K562 (cell line): ENCODE measurements around the gene ALCAM. TPM values are rescaled to one million over a fixed set of nuclear protein-coding genes. Genes with fewer than 3 reads are reported as not detected.

ENCODE experiments used
- ATAC-seq: fragments of 200-7000 bp; cut with Tn5 transposase; 3 replicates; pipeline ENCODE4 v1.9.1; 2020; ENCODE audit warnings: moderate library complexity
- BruUV-seq: library from RNA; stranded (reverse); fragments of 400-500 nt; replicated peaks from 2 replicates; lab custom pipeline; 2021; lab: Mats Ljungman, UMichigan
- CTCF ChIA-PET: fragments of 300-600 bp; formaldehyde crosslinking; extraction: SDS; loops from one replicate; lab custom pipeline; 2021; ENCODE audit warnings: low intra/inter-chr PET ratio; lab: Yijun Ruan, JAX
- POLR2A ChIA-PET: fragments of 300-600, 350-650 bp; sonication (Branson Sonifier 250); formaldehyde crosslinking; extraction: SDS; loops from one replicate; lab custom pipeline; 2021; ENCODE audit warnings: antibody characterized with exemption, inconsistent platforms; lab: Yijun Ruan, JAX
- DNase-seq, 4 experiments: peaks; one replicate each; pipeline versions ENCODE4 v3.0.0 to v3.0.0-alpha.2; 2011 to 2018; ENCODE audit warnings: low spot score in 3 of 4, mixed read lengths in 3 of 4; ENCODE audit errors: extremely low read depth in 1 of 4
- FAIRE-seq: peaks from 2 replicates; lab custom pipeline; 2011; peaks lifted over from hg19 to GRCh38; lab: Jason Lieb, UNC
- H2AFZ ChIP-seq: 2 replicates; pipeline ENCODE4 v1.6.0; 2011; ENCODE audit warnings: low read depth, low read length, control low read depth, inconsistent platforms
- H3K27ac ChIP-seq: fragments of 200-600 bp; 3 replicates; pipeline ENCODE4 v1.8.0; 2011; ENCODE audit warnings: low read depth, mild to moderate bottlenecking, control low read depth, inconsistent platforms, low read length, moderate library complexity, mixed read lengths; ENCODE audit errors: extremely low read depth
- H3K27me3 ChIP-seq, 2 experiments: fragments of 300-600 bp in 1 of 2; 2 replicates in 1 of 2; 3 replicates in 1 of 2; pipeline versions ENCODE4 v1.6.0 to v1.8.0; 2011; ENCODE audit warnings: inconsistent platforms in 2 of 2, low read length in 2 of 2, mild to moderate bottlenecking in 1 of 2, mixed read lengths in 1 of 2, moderate library complexity in 1 of 2; ENCODE audit not compliant: control insufficient read depth in 2 of 2, insufficient read depth in 2 of 2
- H3K36me3 ChIP-seq: fragments of 300-600 bp; 3 replicates; pipeline ENCODE4 v1.8.0; 2011; ENCODE audit warnings: mild to moderate bottlenecking, low read length, inconsistent platforms; ENCODE audit not compliant: control insufficient read depth, insufficient read depth
- H3K4me1 ChIP-seq, 2 experiments: fragments of 200-600 bp in 1 of 2; replicated peaks in 1 of 2; 2 replicates in 1 of 2; 3 replicates in 1 of 2; pipeline versions ENCODE4 v1.5.1 to v1.8.0; 2011; ENCODE audit warnings: inconsistent platforms in 2 of 2, low read length in 2 of 2, mild to moderate bottlenecking in 1 of 2, mixed read lengths in 1 of 2, moderate library complexity in 1 of 2; ENCODE audit not compliant: control insufficient read depth in 2 of 2, insufficient read depth in 2 of 2
- H3K4me2 ChIP-seq: 2 replicates; pipeline ENCODE4 v1.6.1; 2011; ENCODE audit warnings: low read length, control low read depth, inconsistent platforms, mixed read lengths; ENCODE audit not compliant: insufficient read depth
- H3K4me3 ChIP-seq: fragments of 200-600 bp; sonication (generic), shearing (Covaris generic); 2 replicates; pipeline ENCODE4 v1.5.1; 2016; ENCODE audit warnings: control low read depth, inconsistent platforms
- H3K79me2 ChIP-seq: fragments of 200-600 bp; 3 replicates; pipeline ENCODE4 v1.8.0; 2011; ENCODE audit warnings: low read length, inconsistent platforms; ENCODE audit not compliant: control insufficient read depth, insufficient read depth
- H3K9ac ChIP-seq, 2 experiments: 2 replicates each; pipeline versions ENCODE4 v1.6.0 to v1.6.1; 2011; ENCODE audit warnings: low read depth in 2 of 2, low read length in 2 of 2, control low read depth in 1 of 2, inconsistent platforms in 1 of 2, mild to moderate bottlenecking in 1 of 2, mixed read lengths in 1 of 2; ENCODE audit not compliant: insufficient read depth in 1 of 2
- H3K9me1 ChIP-seq: one replicate; pipeline ENCODE4 v1.6.0; 2011; ENCODE audit warnings: inconsistent platforms, mild to moderate bottlenecking, low read length, moderate library complexity; ENCODE audit not compliant: control insufficient read depth, insufficient read depth
- H3K9me3 ChIP-seq: replicated peaks from 2 replicates; pipeline ENCODE4 v1.5.1; 2011; ENCODE audit warnings: low read depth, low read length, inconsistent platforms; ENCODE audit not compliant: control insufficient read depth, insufficient read depth
- H4K20me1 ChIP-seq: replicated peaks from 2 replicates; pipeline ENCODE4 v1.6.1; 2011; ENCODE audit warnings: low read length, inconsistent platforms, mixed read lengths; ENCODE audit not compliant: control insufficient read depth, insufficient read depth
- FIP1L1 ChIP-seq: fragments of 200-400 bp; formaldehyde crosslinking; IDR thresholded peaks from 2 replicates; pipeline ENCODE4 v1.6.1; 2018; ENCODE audit warnings: mild to moderate bottlenecking, low read depth, low read length; ENCODE audit not compliant: poor library complexity, severe bottlenecking
- GABPB2 ChIP-seq: fragments of 250-450 bp; sonication (Bioruptor Pico); conservative IDR thresholded peaks from 2 replicates; pipeline ENCODE4 v1.5.1; 2021; ENCODE audit warnings: mild to moderate bottlenecking
- SAFB ChIP-seq: fragments of 200-400 bp; formaldehyde crosslinking; IDR thresholded peaks from 2 replicates; pipeline ENCODE4 v1.6.1; 2017; ENCODE audit warnings: low read depth, low read length, borderline replicate concordance
- TAL1 ChIP-seq: fragments of 450-650 bp; IDR thresholded peaks from 2 replicates; pipeline ENCODE4 v1.6.1; 2016; ENCODE audit warnings: mild to moderate bottlenecking
- TARDBP ChIP-seq: fragments of 450-650 bp; IDR thresholded peaks from 2 replicates; pipeline ENCODE4 v1.6.1; 2016
- WGBS: fragments of 100-300 bp; shearing (Covaris generic); methylation state at CpG from one replicate; pipeline ENCODE4 v1.1.6; 2016; ENCODE audit warnings: low coverage, mixed read lengths; ENCODE audit not compliant: insufficient coverage; ENCODE audit errors: missing lambda C conversion rate; 5-methylcytosine and 5-hydroxymethylcytosine counted together
- in situ Hi-C: fragments of 300-500 bp; cut with MboI; formaldehyde crosslinking; loops from 4 replicates; pipeline ENCODE4 v1.15.0; 2018; ENCODE audit warnings: inconsistent platforms, mixed read lengths
- intact Hi-C: fragments of 100-400 bp; cut with micrococcal nuclease; formaldehyde crosslinking; loops from 2 replicates; pipeline ENCODE4 v1.14.2; 2022
- polyA plus RNA-seq, 8 experiments: library from polyadenylated mRNA; depleted of rRNA in 4 of 8; stranded (reverse) in 5 of 8; unstranded in 3 of 8; fragments of >200 nt; fragmentation: Nextera tagmentation in 2 of 8; fragmentation: Illumina TruSeq in 1 of 8; extraction: Ambion mirVana in 2 of 8; extraction: Trizol in 1 of 8; gene quantifications; 2 replicates each; pipeline versions ENCODE4 v1.2.1 to v1.2.3, GENCODE V29; 2011 to 2014; ENCODE audit warnings: inconsistent platforms in 1 of 8, missing spikeins in 1 of 8
- total RNA-seq, 7 experiments: library from RNA; depleted of rRNA in 6 of 7; stranded (reverse); fragments of >200 nt in 6 of 7; fragmentation: Illumina TruSeq in 2 of 7; extraction: Trizol in 2 of 7; gene quantifications; 2 replicates each; pipeline versions ENCODE4 v1.2.1 to v1.2.3, GENCODE V29; 2011 to 2021; ENCODE audit warnings: low replicate concordance in 1 of 7
- TF ChIP-seq, protein P1 (sequence below): fragments of 250-450 bp; sonication (Bioruptor Pico); IDR thresholded peaks from 2 replicates; pipeline ENCODE4 v1.4.0; 2020; ENCODE audit warnings: mild to moderate bottlenecking
- TF ChIP-seq, protein P2 (sequence below): fragments of 450-650 bp; IDR thresholded peaks from 2 replicates; pipeline ENCODE4 v1.6.1; 2014; ENCODE audit warnings: low read depth, mild to moderate bottlenecking, moderate library complexity, borderline replicate concordance

ALCAM gene
- total and polyA plus RNA-seq, 9 of the 15 experiments (the other 6 are each of a cell fraction or from before 2014, with no cell fraction given) = 0.03 to 0.98 (median 0.14) TPM; not detected in 1

- no TSS peak for BruUV-seq
- Histone ChIP-seq H3K9me3 (no peaks in the 10 kb centered on the region), H3K4me2 (no peak overlapping the region), H3K27me3 (no peaks in the 10 kb centered on the region), H3K4me1 (no peaks in the 10 kb centered on the region), H2AFZ (no peak overlapping the region), H4K20me1 (no peaks in the 10 kb centered on the region), H3K4me3 (no peak overlapping the region), H3K27ac (no peak overlapping the region), H3K36me3 (no peaks in the 10 kb centered on the region), H3K9ac (no peak overlapping the region), H3K79me2 (no peaks in the 10 kb centered on the region), H3K9me1 (no peaks in the 10 kb centered on the region)
- intact Hi-C loops = no loop called here
- DNase-seq (no peak), ATAC-seq (no peak), FAIRE-seq (no peak)
- CTCF ChIA-PET = no interaction called here
- in situ Hi-C loops = no loop called here
- POLR2A ChIA-PET = no interaction called here
- 0% methylated on average over 4 of the region's 4 CpGs for WGBS
- TF ChIP-seq, protein P1, sequence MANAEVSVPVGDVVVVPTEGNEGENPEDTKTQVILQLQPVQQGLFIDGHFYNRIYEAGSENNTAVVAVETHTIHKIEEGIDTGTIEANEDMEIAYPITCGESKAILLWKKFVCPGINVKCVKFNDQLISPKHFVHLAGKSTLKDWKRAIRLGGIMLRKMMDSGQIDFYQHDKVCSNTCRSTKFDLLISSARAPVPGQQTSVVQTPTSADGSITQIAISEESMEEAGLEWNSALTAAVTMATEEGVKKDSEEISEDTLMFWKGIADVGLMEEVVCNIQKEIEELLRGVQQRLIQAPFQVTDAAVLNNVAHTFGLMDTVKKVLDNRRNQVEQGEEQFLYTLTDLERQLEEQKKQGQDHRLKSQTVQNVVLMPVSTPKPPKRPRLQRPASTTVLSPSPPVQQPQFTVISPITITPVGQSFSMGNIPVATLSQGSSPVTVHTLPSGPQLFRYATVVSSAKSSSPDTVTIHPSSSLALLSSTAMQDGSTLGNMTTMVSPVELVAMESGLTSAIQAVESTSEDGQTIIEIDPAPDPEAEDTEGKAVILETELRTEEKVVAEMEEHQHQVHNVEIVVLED (CRISPR knock-in tag) = no peak
- TF ChIP-seq, protein P2, sequence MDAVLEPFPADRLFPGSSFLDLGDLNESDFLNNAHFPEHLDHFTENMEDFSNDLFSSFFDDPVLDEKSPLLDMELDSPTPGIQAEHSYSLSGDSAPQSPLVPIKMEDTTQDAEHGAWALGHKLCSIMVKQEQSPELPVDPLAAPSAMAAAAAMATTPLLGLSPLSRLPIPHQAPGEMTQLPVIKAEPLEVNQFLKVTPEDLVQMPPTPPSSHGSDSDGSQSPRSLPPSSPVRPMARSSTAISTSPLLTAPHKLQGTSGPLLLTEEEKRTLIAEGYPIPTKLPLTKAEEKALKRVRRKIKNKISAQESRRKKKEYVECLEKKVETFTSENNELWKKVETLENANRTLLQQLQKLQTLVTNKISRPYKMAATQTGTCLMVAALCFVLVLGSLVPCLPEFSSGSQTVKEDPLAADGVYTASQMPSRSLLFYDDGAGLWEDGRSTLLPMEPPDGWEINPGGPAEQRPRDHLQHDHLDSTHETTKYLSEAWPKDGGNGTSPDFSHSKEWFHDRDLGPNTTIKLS = no peak
- TF ChIP-seq GABPB2 (CRISPR knock-in tag) (no peak), TARDBP (no peak), TAL1 (no peak), SAFB (no peak), FIP1L1 (no peak)
Observed at GRCh38 chr3:105414841-105415240, 48.1 kb downstream of the ALCAM start.
